ENCODE data around the gene PLET1. TPM values are rescaled to one million over a fixed set of nuclear protein-coding genes. Genes with fewer than 3 reads are reported as not detected.

The PLET1 gene
- total and polyA plus RNA-seq, 9 of the 15 experiments (the other 6 are each of a cell fraction or from before 2014, with no cell fraction given): not detected

DNA sequence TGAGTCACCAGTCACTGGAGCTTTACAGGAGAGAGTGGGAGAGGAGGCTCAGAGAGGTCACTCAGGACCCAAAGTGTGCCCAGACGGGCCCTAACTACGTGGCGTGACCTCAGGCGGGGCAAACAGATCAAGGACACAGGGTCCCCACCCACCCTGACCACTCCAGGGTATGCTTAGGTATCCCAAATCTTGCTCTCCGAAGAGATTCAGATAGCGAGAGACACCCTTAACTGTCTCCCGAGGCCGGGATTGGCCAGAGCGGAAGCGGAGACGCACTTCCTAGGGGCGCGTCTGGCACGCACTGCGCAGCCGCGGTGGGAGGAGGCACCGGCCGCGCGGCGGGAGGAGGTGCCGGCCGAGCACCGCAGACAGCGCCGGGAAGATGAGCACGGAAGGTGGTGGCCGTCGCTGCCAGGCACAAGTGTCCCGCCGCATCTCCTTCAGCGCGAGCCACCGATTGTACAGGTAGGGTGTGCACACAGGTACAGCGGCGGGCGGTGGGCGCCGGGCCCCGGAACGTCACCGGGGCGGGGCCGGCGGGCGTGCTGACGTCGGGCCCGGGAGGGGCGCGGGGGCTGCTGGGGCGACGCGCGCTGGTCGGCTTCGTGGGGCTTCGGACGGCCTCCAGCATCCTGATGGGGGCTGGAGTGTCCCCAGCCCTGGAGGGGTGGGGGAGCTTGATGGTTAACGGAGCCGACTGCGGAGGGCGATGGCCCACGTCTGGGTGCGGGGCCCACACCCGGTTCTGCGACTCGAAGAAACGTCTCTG is 34.4 kb downstream of the PLET1 start, which contains the start of gene PTS (continued):
- TF ChIP-seq ZBED1 (IDR thresholded peaks at IDR 0.05) (no peak), ZNF253 (CRISPR knock-in tag; conservative IDR thresholded peaks at IDR 0.05) (no peak), TAF1 (IDR thresholded peaks at IDR 0.05; ENCODE audit: control insufficient read depth, extremely low read depth, insufficient read depth, low read length, severe bottlenecking) (peak; percentile 60), HNRNPH1 (optimal IDR thresholded peaks at IDR 0.05; ENCODE audit: low read depth, low read length) (no peak), FOXA1 (IDR thresholded peaks at IDR 0.05; ENCODE audit: borderline replicate concordance) (no peak), MTA3 (IDR thresholded peaks at IDR 0.05; ENCODE audit: borderline replicate concordance) (peak; percentile 66; the same call in 1 of the 2 replicates), CBX5 (IDR thresholded peaks at IDR 0.05; ENCODE audit: borderline replicate concordance, low read depth) (no peak), SRSF1 (IDR thresholded peaks at IDR 0.05; ENCODE audit: low read depth, low read length) (no peak), KLF13 (tag; IDR thresholded peaks at IDR 0.05; ENCODE audit: borderline replicate concordance, low read depth) (no peak), ZNF133 (CRISPR knock-in tag; IDR thresholded peaks at IDR 0.05) (no peak), JUNB (CRISPR knock-in tag; conservative IDR thresholded peaks at IDR 0.05) (no peak), ZNF79 (CRISPR knock-in tag; IDR thresholded peaks at IDR 0.05; ENCODE audit: low read depth) (no peak), WHSC1 (IDR thresholded peaks at IDR 0.05; ENCODE audit: low read length) (no peak), ARID1B (IDR thresholded peaks at IDR 0.05) (peak; percentile 26; the same call in 1 of the 2 replicates), CHD1 (IDR thresholded peaks at IDR 0.05; ENCODE audit: low read length) (no peak), NR2C1 (IDR thresholded peaks at IDR 0.05) (no peak), NR2C1 (tag; IDR thresholded peaks at IDR 0.05) (no peak)
- TF ChIP-seq, protein P1, sequence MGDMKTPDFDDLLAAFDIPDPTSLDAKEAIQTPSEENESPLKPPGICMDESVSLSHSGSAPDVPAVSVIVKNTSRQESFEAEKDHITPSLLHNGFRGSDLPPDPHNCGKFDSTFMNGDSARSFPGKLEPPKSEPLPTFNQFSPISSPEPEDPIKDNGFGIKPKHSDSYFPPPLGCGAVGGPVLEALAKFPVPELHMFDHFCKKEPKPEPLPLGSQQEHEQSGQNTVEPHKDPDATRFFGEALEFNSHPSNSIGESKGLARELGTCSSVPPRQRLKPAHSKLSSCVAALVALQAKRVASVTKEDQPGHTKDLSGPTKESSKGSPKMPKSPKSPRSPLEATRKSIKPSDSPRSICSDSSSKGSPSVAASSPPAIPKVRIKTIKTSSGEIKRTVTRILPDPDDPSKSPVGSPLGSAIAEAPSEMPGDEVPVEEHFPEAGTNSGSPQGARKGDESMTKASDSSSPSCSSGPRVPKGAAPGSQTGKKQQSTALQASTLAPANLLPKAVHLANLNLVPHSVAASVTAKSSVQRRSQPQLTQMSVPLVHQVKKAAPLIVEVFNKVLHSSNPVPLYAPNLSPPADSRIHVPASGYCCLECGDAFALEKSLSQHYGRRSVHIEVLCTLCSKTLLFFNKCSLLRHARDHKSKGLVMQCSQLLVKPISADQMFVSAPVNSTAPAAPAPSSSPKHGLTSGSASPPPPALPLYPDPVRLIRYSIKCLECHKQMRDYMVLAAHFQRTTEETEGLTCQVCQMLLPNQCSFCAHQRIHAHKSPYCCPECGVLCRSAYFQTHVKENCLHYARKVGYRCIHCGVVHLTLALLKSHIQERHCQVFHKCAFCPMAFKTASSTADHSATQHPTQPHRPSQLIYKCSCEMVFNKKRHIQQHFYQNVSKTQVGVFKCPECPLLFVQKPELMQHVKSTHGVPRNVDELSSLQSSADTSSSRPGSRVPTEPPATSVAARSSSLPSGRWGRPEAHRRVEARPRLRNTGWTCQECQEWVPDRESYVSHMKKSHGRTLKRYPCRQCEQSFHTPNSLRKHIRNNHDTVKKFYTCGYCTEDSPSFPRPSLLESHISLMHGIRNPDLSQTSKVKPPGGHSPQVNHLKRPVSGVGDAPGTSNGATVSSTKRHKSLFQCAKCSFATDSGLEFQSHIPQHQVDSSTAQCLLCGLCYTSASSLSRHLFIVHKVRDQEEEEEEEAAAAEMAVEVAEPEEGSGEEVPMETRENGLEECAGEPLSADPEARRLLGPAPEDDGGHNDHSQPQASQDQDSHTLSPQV (IDR thresholded peaks at IDR 0.05): no peak
- TF ChIP-seq, protein P2, sequence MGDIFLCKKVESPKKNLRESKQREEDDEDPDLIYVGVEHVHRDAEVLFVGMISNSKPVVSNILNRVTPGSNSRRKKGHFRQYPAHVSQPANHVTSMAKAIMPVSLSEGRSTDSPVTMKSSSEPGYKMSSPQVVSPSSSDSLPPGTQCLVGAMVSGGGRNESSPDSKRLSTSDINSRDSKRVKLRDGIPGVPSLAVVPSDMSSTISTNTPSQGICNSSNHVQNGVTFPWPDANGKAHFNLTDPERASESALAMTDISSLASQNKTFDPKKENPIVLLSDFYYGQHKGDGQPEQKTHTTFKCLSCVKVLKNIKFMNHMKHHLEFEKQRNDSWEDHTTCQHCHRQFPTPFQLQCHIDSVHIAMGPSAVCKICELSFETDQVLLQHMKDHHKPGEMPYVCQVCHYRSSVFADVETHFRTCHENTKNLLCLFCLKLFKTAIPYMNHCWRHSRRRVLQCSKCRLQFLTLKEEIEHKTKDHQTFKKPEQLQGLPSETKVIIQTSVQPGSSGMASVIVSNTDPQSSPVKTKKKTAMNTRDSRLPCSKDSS (IDR thresholded peaks at IDR 0.05; ENCODE audit: low read depth, partially characterized antibody): no peak
- TF ChIP-seq, protein P3, sequence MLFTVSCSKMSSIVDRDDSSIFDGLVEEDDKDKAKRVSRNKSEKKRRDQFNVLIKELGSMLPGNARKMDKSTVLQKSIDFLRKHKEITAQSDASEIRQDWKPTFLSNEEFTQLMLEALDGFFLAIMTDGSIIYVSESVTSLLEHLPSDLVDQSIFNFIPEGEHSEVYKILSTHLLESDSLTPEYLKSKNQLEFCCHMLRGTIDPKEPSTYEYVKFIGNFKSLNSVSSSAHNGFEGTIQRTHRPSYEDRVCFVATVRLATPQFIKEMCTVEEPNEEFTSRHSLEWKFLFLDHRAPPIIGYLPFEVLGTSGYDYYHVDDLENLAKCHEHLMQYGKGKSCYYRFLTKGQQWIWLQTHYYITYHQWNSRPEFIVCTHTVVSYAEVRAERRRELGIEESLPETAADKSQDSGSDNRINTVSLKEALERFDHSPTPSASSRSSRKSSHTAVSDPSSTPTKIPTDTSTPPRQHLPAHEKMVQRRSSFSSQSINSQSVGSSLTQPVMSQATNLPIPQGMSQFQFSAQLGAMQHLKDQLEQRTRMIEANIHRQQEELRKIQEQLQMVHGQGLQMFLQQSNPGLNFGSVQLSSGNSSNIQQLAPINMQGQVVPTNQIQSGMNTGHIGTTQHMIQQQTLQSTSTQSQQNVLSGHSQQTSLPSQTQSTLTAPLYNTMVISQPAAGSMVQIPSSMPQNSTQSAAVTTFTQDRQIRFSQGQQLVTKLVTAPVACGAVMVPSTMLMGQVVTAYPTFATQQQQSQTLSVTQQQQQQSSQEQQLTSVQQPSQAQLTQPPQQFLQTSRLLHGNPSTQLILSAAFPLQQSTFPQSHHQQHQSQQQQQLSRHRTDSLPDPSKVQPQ (CRISPR knock-in tag; IDR thresholded peaks at IDR 0.05; ENCODE audit: borderline replicate concordance): no peak
